A673 (cell line): Measurements from ENCODE around the gene LARGE1.

ENCODE experiments used
- EZH2 ChIP-seq: fragments of 200-600 bp; sonication (generic); IDR thresholded peaks from 2 replicates; pipeline ENCODE4 v1.6.1; 2017; ENCODE audit warnings: borderline replicate concordance, low read depth, mild to moderate bottlenecking, mixed read lengths, antibody characterized with exemption, low read length; ENCODE audit not compliant: poor library complexity, severe bottlenecking
- TF ChIP-seq, protein P1 (sequence below): fragments of 300-800, 200-600 bp; sonication (generic); conservative IDR thresholded peaks from 2 replicates; pipeline ENCODE4 v1.5.1; 2017; ENCODE audit warnings: low read depth, mild to moderate bottlenecking, antibody characterized with exemption, low read length, moderate library complexity, mixed read lengths

- TF ChIP-seq, protein P1, sequence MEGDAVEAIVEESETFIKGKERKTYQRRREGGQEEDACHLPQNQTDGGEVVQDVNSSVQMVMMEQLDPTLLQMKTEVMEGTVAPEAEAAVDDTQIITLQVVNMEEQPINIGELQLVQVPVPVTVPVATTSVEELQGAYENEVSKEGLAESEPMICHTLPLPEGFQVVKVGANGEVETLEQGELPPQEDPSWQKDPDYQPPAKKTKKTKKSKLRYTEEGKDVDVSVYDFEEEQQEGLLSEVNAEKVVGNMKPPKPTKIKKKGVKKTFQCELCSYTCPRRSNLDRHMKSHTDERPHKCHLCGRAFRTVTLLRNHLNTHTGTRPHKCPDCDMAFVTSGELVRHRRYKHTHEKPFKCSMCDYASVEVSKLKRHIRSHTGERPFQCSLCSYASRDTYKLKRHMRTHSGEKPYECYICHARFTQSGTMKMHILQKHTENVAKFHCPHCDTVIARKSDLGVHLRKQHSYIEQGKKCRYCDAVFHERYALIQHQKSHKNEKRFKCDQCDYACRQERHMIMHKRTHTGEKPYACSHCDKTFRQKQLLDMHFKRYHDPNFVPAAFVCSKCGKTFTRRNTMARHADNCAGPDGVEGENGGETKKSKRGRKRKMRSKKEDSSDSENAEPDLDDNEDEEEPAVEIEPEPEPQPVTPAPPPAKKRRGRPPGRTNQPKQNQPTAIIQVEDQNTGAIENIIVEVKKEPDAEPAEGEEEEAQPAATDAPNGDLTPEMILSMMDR, result no peak
- no peak for TF ChIP-seq EZH2
These were observed 72.0 kb downstream of the LARGE1 start for GRCh38 chr22:33848251-33848650.
